Measurements from ENCODE around the gene XRCC1. TPM values are rescaled to one million over a fixed set of nuclear protein-coding genes. Genes with fewer than 3 reads are reported as not detected.

XRCC1 gene
- total RNA-seq, 2 donors from 2014 or later, result 37.9 to 38.9 TPM

- no peak for ATAC-seq
- no peak overlapping the region for H3K27ac Mint-ChIP-seq
- H3K27me3 Mint-ChIP-seq, result no peaks in the 10 kb centered on the region
- H3K9me3 ChIP-seq (ENCODE audit: control insufficient read depth, low read length, poor library complexity, severe bottlenecking), result no peaks in the 10 kb centered on the region
- H3K36me3 Mint-ChIP-seq (ENCODE audit: low read depth), result peaks cover 8% of the 10 kb centered on the region
- no peak overlapping the region for H3K4me3 Mint-ChIP-seq
- no peak for DNase-seq
- no peaks in the 10 kb centered on the region for H3K4me1 Mint-ChIP-seq
These were observed 33.2 kb downstream of the XRCC1 start for GRCh38 chr19:43541920-43542650.

DNA sequence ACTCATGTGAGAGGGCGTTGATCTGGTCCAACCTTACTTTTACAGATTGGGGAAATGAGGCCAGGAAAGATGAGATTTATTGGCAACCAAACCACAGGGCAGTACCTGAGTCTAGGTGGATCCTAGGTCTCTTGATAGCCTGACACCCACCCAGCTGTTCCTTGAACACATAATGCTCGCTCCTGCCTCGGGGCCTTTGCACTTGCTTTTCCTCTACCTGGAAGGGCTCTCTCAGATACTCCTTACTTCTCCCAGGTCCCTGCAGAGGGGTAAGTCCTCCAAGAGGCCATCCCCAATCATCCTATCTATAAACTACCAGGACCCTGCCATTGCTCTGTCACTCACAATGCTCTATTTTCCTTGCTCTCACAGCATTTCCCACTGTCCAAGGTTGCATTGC is 34.9 kb downstream of the XRCC1 start:
- DNase-seq (no peak), ATAC-seq (no peak)
- H3K9me3 ChIP-seq (ENCODE audit: control insufficient read depth, low read length, poor library complexity, severe bottlenecking), result no peaks in the 10 kb centered on the region
- Mint-ChIP-seq H3K4me1 (peaks cover 1% of the 10 kb centered on the region), H3K36me3 (ENCODE audit: low read depth) (peaks cover 8% of the 10 kb centered on the region), H3K27me3 (no peaks in the 10 kb centered on the region), H3K27ac (no peak overlapping the region), H3K4me3 (no peak overlapping the region)

DNA sequence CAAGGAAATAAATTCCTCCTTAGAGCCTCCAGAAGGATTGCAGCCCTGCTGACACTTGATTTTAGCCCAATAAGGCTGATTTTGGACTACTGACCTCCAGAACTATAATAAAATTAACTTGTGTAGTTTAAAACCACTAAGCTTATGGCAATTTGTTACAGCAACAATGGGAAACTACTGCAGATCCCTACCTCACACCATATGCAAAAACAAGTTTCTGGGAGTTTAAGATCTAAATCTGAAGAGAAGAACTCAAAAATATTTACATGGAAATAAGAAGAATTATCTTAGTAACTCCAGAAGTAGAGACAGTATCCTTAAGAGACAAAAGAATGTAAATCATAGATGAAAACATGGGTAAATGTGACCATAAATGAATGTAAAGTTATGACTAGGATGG is 36.4 kb downstream of the XRCC1 start:
- Mint-ChIP-seq H3K27ac (no peak overlapping the region), H3K27me3 (no peaks in the 10 kb centered on the region), H3K4me1 (peaks cover 2% of the 10 kb centered on the region), H3K4me3 (no peak overlapping the region), H3K36me3 (ENCODE audit: low read depth) (peaks cover 8% of the 10 kb centered on the region)
- ATAC-seq (no peak), DNase-seq (no peak)
- no peaks in the 10 kb centered on the region for H3K9me3 ChIP-seq (ENCODE audit: control insufficient read depth, low read length, poor library complexity, severe bottlenecking)

DNA sequence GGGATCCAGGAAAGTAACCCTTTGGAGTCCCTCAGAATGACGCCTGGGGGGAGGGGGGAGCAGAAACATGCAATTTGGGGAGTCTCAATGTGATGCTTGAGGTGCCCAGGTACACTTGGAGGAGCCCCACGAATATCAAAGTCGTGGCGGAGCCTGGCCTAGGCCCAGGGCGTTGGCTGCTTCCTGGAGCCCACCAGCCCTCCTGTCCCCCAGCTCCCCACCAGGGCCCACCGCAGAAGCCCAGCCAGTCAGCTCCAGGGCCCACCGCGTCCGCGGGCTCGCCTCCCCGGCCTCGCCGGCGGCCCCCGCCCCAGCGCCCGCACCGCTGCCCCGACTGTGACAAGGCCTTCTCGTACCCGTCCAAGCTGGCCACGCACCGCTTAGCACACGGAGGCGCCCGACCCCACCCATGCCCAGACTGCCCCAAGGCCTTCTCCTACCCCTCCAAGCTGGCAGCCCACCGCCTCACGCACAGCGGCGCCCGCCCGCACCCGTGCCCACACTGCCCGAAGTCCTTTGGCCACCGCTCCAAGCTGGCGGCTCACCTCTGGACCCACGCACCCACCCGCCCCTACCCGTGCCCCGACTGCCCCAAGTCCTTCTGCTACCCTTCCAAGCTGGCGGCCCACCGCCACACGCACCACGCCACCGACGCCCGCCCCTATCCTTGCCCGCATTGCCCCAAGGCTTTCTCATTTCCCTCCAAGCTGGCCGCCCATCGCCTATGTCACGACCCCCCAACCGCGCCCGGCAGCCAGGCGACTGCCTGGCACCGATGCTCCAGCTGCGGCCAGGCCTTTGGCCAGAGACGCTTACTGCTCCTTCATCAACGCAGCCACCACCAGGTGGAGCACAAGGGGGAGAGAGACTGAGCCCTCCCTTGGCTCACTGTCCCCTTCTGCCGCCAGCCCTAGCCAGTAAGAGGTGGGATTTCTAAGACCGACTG is 40.2 kb downstream of the XRCC1 start:
- H3K4me3 Mint-ChIP-seq, result no peak overlapping the region
- peak overlapping the region; percentile 41 for H3K27ac Mint-ChIP-seq
- no peaks in the 10 kb centered on the region for H3K27me3 Mint-ChIP-seq
- H3K9me3 ChIP-seq (ENCODE audit: control insufficient read depth, low read length, poor library complexity, severe bottlenecking), result no peaks in the 10 kb centered on the region
- ATAC-seq (no peak), DNase-seq (no peak)
- peaks cover 4% of the 10 kb centered on the region for H3K36me3 Mint-ChIP-seq (ENCODE audit: low read depth)
- H3K4me1 Mint-ChIP-seq, result peaks cover 16% of the 10 kb centered on the region

DNA sequence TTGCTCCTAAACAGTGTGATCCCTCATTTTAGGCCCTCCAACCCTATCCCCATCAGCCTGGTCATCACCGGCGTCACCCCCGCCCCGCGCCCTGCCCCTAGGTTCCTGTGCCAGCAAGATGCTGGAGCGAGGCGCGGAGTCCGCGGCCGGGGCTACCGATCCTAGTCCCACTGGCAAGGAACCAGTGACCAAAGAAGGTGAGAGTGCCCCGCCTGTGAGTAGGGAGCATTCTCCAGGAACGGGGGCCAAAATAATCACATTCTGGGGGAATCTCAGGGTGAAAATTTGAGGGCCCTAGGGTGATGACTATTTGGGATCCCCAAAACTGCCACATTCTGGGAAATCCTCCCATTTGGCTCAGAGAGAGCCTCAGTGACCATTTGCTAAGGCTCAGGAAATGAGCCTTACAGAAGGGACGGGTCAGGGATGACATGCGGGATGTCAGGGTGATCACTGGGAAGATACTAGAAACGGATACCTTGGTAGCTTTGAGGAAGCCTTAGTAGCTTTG is 41.0 kb downstream of the XRCC1 start:
- Mint-ChIP-seq H3K4me1 (peaks cover 16% of the 10 kb centered on the region), H3K36me3 (ENCODE audit: low read depth) (peaks cover 4% of the 10 kb centered on the region), H3K27me3 (no peaks in the 10 kb centered on the region), H3K27ac (peak overlapping the region; percentile 82), H3K4me3 (peak overlapping the region; percentile 89)
- ATAC-seq (no peak), DNase-seq (no peak)
- H3K9me3 ChIP-seq (ENCODE audit: control insufficient read depth, low read length, poor library complexity, severe bottlenecking), result no peaks in the 10 kb centered on the region

- H3K27ac Mint-ChIP-seq, result peak overlapping the region; percentile 82
- peak overlapping the region; percentile 89 for H3K4me3 Mint-ChIP-seq
- H3K36me3 Mint-ChIP-seq (ENCODE audit: low read depth), result no peaks in the 10 kb centered on the region
- DNase-seq (peak; percentile 85 to 89 (median 87)), ATAC-seq (peak; percentile 79)
- H3K4me1 Mint-ChIP-seq, result peaks cover 16% of the 10 kb centered on the region
- no peaks in the 10 kb centered on the region for H3K27me3 Mint-ChIP-seq
- no peaks in the 10 kb centered on the region for H3K9me3 ChIP-seq (ENCODE audit: control insufficient read depth, low read length, poor library complexity, severe bottlenecking)
These were observed 41.6 kb downstream of the XRCC1 start for GRCh38 chr19:43533546-43534304.

DNA sequence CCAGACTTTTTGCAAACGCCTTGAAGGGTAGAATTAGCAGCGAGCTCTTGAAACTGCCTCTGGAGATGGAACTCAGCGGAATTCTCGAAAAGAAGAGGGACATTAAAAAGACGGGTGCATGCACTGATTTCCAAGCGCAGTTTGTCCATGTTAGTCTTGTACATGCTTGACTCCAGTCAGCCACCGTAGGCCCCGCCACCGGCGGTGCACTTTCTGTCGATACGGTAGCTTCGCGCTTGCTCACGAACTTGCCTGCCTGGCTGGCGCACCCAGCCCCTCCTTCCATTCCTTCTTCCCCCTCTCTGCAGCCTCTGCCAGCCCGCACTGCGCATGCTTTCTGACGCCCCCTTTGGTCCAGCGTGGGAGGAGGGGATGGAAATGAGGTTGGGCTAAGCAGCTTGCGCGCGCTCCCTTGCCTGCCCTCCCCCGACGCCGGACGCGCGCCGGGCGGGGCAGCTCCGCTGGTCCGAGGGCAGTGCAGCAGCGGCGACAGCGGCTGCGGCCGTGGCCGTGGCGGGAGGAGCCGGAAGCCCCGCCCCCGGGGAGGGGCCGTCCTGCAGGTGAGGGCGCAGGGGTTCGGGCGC is 42.3 kb downstream of the XRCC1 start, which contains the start of gene ZNF575:
Gene ZNF575 (plus strand): TSS at position 227 of the 584 bp plus-strand sequence. CDS start 1,235 bp downstream, outside the sequence.
- Mint-ChIP-seq H3K27me3 (no peaks in the 10 kb centered on the region), H3K4me3 (peak within 1 kb of the TSS; percentile 89), H3K36me3 (ENCODE audit: low read depth) (no peaks in the 10 kb centered on the region), H3K27ac (peak within 1 kb of the TSS; percentile 82), H3K4me1 (peaks cover 16% of the 10 kb centered on the region)
- no peaks in the 10 kb centered on the region for H3K9me3 ChIP-seq (ENCODE audit: control insufficient read depth, low read length, poor library complexity, severe bottlenecking)
- ATAC-seq (peak; percentile 59), DNase-seq (peak; percentile 63 to 75 (median 65))

- H3K36me3 Mint-ChIP-seq (ENCODE audit: low read depth), result no peaks in the 10 kb centered on the region
- peak in 2 of 3 donors; percentile 17 to 26 for DNase-seq
- no peaks in the 10 kb centered on the region for H3K9me3 ChIP-seq (ENCODE audit: control insufficient read depth, low read length, poor library complexity, severe bottlenecking)
- H3K27ac Mint-ChIP-seq, result peak overlapping the region; percentile 82
- peak; percentile 9 for ATAC-seq
- peak overlapping the region; percentile 89 for H3K4me3 Mint-ChIP-seq
- H3K4me1 Mint-ChIP-seq, result peaks cover 16% of the 10 kb centered on the region
- H3K27me3 Mint-ChIP-seq, result no peaks in the 10 kb centered on the region
These were observed 42.8 kb downstream of the XRCC1 start for GRCh38 chr19:43532571-43532961.

DNA sequence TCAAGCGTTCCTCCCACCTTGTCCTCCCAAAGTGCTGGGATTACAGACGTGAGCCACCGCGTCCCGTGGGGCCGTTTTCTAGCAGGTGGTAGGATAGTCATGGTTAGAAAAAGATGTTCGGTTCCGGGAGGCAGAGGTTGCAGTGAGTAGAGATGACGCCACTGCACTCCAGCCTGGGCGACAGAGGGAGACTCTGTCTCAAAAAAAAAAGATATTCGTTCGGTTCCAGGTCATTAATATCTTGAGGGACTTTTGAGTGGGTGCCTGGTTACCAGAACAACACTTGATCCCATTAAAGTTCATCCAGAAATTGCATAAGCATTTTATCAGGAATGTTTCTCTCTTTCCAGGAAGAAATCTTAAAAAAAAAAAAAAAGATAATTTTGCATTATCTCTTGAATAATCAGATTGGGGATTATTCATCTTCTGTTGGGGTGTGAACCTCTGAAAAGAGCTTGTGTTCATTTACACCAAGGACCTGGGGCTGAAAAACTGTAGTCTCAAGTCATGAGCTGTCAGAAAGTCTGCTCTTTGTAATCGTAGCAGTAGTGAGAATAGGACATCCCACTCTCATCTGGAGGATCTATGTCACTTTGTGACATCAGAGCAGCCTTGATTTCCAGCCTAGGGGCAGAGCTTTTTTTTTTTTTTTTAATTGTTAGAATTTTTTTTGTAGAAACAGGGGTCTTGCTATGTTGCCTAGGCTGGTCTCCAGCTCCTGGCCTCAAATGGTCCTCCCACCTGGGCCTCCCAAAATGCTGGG is 47.3 kb downstream of the XRCC1 start:
- H3K36me3 Mint-ChIP-seq (ENCODE audit: low read depth), result no peaks in the 10 kb centered on the region
- H3K4me3 Mint-ChIP-seq, result no peak overlapping the region
- no peaks in the 10 kb centered on the region for H3K27me3 Mint-ChIP-seq
- H3K4me1 Mint-ChIP-seq, result peaks cover 32% of the 10 kb centered on the region
- H3K9me3 ChIP-seq (ENCODE audit: control insufficient read depth, low read length, poor library complexity, severe bottlenecking), result no peaks in the 10 kb centered on the region
- H3K27ac Mint-ChIP-seq, result no peak overlapping the region
- DNase-seq, result no peak
- no peak for ATAC-seq

DNA sequence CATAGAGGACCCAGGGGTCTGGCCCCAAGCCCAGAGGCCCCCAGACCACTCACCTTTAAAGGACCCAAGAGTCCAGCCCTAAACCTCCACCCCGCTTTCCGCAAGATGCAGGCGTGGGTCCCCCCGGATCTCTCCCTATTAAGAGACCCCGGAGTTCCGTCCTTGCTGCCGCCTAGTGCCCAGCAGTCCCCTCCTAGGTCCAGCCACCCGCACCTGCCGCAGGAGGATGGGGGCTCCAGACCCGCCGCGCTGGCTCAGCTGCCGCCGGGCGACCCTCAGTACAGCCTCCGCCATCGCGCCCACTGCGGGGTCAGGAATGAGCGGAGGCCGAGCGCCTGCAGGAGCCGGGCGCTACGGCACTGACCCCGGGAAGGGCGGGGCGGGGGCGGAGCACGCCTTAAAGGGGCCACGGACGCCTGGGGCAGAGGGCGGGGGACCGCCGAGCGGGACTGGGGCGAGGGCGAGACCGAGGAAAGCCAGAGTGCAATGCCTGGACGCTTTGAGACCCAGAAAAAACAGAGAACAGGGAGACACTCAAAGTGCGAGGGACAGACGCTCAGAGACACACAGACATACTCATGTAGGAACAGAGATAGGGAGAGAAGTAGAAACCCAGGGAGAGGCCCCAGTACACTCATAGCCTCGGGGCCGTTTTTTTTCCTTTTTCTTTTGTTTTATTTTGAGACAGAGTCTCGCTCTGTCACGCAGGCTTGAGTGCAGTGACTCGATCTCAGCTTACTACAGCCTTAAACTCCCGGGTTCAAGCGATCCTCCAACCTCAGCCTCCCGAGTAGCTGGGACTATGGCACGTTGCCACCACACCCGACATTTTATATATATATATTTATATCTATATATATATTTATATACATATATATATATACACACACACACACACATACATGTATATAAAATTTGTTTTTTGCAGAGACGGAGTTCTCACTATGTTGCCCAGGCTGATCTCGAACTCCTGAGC is 48.2 kb downstream of the XRCC1 start, which contains the start of gene ETHE1:
Gene ETHE1 (minus strand): TSS at position 318 of the 976 bp plus-strand sequence. CDS start 24 bp downstream, at position 294.
- H3K27me3 Mint-ChIP-seq, result no peaks in the 10 kb centered on the region

More for the DNA sequence above, 48.2 kb downstream of the XRCC1 start, which contains the start of gene ETHE1:
- Mint-ChIP-seq H3K4me1 (peaks cover 27% of the 10 kb centered on the region), H3K36me3 (ENCODE audit: low read depth) (no peaks in the 10 kb centered on the region), H3K4me3 (peak within 1 kb of the TSS; percentile 93), H3K27ac (peak within 1 kb of the TSS; percentile 91)
- no peaks in the 10 kb centered on the region for H3K9me3 ChIP-seq (ENCODE audit: control insufficient read depth, low read length, poor library complexity, severe bottlenecking)
- DNase-seq (peak; percentile 53 to 69 (median 67)), ATAC-seq (peak; percentile 80)
